Vagina (tissue), 2 donors: Measurements from ENCODE around the gene NETO2. TPM values are rescaled to one million over a fixed set of nuclear protein-coding genes. Genes with fewer than 3 reads are reported as not detected.
A peak's percentile ranks its signal among the peaks of the same experiment; 100 is the strongest.
"Not testable (repeated sequence)": the region's sequence is repeated elsewhere in the genome, so short reads cannot be mapped to it uniquely, and the experiment has no call there.

ENCODE experiments used
- DNase-seq, 2 donors: peaks; one replicate each; pipeline ENCODE4 v3.0.0-alpha.2; 2017; ENCODE audit errors: extremely low spot score in 2 of 2
- H3K27ac ChIP-seq: fragments of 200-600 bp; sonication (generic); one replicate; pipeline ENCODE4 v1.5.1; 2019
- H3K27me3 ChIP-seq: fragments of 200-600 bp; sonication (generic); one replicate; pipeline ENCODE4 v1.5.1; 2019
- H3K36me3 ChIP-seq, 2 donors: fragments of 200-600 bp; sonication (generic); one replicate each; pipeline ENCODE4 v1.5.1; 2017 to 2019
- H3K4me1 ChIP-seq: fragments of 200-600 bp; sonication (generic); one replicate; pipeline ENCODE4 v1.5.1; 2019
- H3K4me3 ChIP-seq, 2 donors: fragments of 200-600 bp; sonication (generic); 1 replicate in 1 of 2; 2 replicates in 1 of 2; pipeline ENCODE4 v1.5.1; 2016 to 2019
- H3K9me3 ChIP-seq: fragments of 200-600 bp; sonication (generic); one replicate; pipeline ENCODE4 v1.5.1; 2019
- POLR2A ChIP-seq, 2 donors: fragments of 450-650 bp; IDR thresholded peaks; one replicate each; pipeline ENCODE4 v1.6.1; 2017; ENCODE audit warnings: antibody characterized with exemption in 2 of 2, mild to moderate bottlenecking in 2 of 2, moderate library complexity in 2 of 2
- POLR2AphosphoS5 ChIP-seq, 2 donors: sonication (generic); formaldehyde crosslinking; IDR thresholded peaks; one replicate each; pipeline ENCODE4 v1.9.0; 2017; ENCODE audit warnings: antibody characterized with exemption in 2 of 2, mild to moderate bottlenecking in 2 of 2, low read depth in 1 of 2; ENCODE audit not compliant: insufficient read depth in 1 of 2
- intact Hi-C: fragments of 100-400 bp; cut with DNase I; formaldehyde crosslinking; loops from one replicate; pipeline ENCODE4 v1.15.1; 2023
- total RNA-seq: library from RNA; depleted of rRNA; stranded (reverse); fragments of >200 nt; gene quantifications from one replicate; pipeline ENCODE4 v1.2.3, GENCODE V29; 2016
- TF ChIP-seq, protein P1 (sequence below), 3 experiments: fragments of 450-650 bp in 2 of 3; fragments of 200-600 bp in 1 of 3; sonication (generic) in 1 of 3; IDR thresholded peaks; one replicate each; pipeline ENCODE4 v1.5.1; 2017 to 2019; ENCODE audit warnings: antibody characterized with exemption in 3 of 3, mild to moderate bottlenecking in 2 of 3, moderate library complexity in 2 of 3

The NETO2 gene
- total RNA-seq, 1 donor from 2014 or later: 2.7 TPM

DNA sequence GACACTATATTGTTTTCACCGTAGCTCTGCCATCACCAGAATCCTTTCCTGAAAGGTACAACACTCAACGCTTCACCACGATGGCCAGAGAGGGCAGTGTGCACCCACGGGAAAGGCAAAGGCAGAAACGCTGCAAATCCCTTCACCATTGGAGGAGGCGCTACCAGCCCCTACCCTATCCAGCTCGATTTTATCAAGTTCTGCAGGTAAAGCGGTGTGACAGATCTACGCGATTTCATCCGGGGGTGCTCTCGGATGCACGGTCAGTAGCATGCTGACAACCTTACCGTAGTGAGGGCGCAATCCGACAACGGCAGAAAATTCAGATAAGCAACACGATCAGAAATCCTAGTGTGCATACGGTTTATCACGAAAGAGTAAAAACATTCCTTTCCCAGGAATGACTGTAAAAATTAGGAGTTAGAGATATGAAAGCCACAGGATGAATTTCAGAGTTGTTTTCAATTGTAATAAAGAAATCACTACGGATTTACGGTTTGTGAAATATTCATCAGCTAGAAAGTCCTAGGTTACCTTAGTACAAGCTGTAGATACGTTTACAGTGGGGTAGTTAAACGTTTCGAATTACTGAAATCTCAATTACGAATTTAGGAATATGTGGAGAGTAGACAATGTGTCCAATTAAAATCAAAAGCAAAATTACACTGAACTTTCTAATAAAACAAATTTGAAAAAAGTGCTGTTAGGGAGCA is 1.8 kb downstream of the NETO2 start:
- peaks cover 14% of the 10 kb centered on the region for H3K4me1 ChIP-seq
- no peak for DNase-seq
- peak in 1 of 2 donors; percentile 47 for TF ChIP-seq POLR2AphosphoS5 (IDR thresholded peaks at IDR 0.05; ENCODE audit: insufficient read depth in 1 of 2, low read depth in 1 of 2)
- TF ChIP-seq POLR2A (IDR thresholded peaks at IDR 0.05): no peak
- TF ChIP-seq, protein P1, sequence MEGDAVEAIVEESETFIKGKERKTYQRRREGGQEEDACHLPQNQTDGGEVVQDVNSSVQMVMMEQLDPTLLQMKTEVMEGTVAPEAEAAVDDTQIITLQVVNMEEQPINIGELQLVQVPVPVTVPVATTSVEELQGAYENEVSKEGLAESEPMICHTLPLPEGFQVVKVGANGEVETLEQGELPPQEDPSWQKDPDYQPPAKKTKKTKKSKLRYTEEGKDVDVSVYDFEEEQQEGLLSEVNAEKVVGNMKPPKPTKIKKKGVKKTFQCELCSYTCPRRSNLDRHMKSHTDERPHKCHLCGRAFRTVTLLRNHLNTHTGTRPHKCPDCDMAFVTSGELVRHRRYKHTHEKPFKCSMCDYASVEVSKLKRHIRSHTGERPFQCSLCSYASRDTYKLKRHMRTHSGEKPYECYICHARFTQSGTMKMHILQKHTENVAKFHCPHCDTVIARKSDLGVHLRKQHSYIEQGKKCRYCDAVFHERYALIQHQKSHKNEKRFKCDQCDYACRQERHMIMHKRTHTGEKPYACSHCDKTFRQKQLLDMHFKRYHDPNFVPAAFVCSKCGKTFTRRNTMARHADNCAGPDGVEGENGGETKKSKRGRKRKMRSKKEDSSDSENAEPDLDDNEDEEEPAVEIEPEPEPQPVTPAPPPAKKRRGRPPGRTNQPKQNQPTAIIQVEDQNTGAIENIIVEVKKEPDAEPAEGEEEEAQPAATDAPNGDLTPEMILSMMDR (IDR thresholded peaks at IDR 0.05): peak; percentile 55 to 81 (median 77)
- H3K27ac ChIP-seq: no peak overlapping the region
- H3K9me3 ChIP-seq: no peaks in the 10 kb centered on the region
- H3K4me3 ChIP-seq: peak overlapping the region; percentile 49 to 52
- H3K36me3 ChIP-seq: no peaks in the 10 kb centered on the region
- intact Hi-C loops: loop anchor here (5.0 kb wide), 1 partner anchor 1015 kb away; the partner anchor contains the start of gene ABCC12
- no peaks in the 10 kb centered on the region for H3K27me3 ChIP-seq

DNA sequence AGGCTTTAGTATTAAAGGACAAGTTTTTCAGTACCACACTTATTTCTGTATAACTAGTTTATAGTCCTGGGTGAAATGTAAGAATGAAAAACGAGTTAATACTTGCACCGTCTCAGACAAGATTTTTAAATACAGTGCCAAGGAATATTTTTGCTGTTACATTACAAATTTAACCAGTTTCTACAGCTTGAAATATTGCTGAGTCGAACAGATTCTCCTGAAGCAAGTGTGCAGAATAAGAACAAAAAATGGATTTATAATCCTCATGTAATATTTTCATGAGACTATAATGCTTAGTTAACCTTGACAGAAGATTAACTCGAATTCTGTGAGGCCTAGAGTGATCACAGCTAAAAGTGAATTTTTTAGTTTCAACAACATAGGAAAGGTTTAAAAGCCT is 3.1 kb downstream of the NETO2 start:
- Histone ChIP-seq H3K27me3 (no peaks in the 10 kb centered on the region), H3K9me3 (no peaks in the 10 kb centered on the region), H3K4me3 (no peak overlapping the region), H3K36me3 (no peaks in the 10 kb centered on the region), H3K27ac (no peak overlapping the region), H3K4me1 (peaks cover 14% of the 10 kb centered on the region)
- intact Hi-C loops: loop anchor here (5.0 kb wide), 1 partner anchor 1017 kb away; the partner anchor contains the start of gene ABCC12
- TF ChIP-seq POLR2AphosphoS5 (IDR thresholded peaks at IDR 0.05; ENCODE audit: insufficient read depth in 1 of 2, low read depth in 1 of 2): no peak
- no peak for DNase-seq

DNA sequence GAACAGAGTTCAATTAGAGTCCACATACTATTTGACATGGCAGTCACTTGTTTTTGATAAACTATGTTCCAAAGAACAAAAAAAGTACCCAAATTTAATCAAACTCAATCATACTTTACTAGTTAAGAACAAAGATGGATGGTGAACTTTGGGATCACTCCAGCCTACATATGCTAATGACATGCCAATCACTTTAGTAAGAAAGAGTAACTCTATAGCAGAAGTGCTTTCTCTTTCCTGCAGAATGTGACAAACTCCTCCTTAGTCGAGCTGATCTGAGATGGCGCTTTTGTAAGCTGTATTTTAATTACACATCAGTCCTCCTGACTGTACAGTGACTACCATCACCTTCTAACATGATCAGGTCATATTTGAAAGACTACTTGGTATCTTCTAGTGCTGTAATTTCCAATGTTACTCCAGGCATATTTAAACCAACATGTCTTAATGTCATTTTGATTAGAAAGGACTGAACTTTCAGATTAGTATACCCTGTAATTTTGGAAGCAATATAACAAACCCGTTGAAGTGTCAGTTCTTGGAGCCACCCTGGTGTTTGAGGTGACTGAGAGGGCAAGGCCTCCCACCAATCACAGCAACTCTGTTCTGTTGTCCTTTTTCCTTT is 4.1 kb downstream of the NETO2 start:
- intact Hi-C loops: loop anchor here (5.0 kb wide), 1 partner anchor 1018 kb away; the partner anchor contains the start of gene ABCC12
- TF ChIP-seq POLR2AphosphoS5 (IDR thresholded peaks at IDR 0.05; ENCODE audit: insufficient read depth in 1 of 2, low read depth in 1 of 2): no peak
- no peak for TF ChIP-seq POLR2A (IDR thresholded peaks at IDR 0.05)
- TF ChIP-seq, protein P1 (IDR thresholded peaks at IDR 0.05): no peak
- no peak for DNase-seq
- Histone ChIP-seq H3K27me3 (no peaks in the 10 kb centered on the region), H3K36me3 (no peaks in the 10 kb centered on the region), H3K27ac (no peak overlapping the region), H3K4me3 (no peak overlapping the region), H3K9me3 (no peaks in the 10 kb centered on the region), H3K4me1 (peaks cover 13% of the 10 kb centered on the region)

DNA sequence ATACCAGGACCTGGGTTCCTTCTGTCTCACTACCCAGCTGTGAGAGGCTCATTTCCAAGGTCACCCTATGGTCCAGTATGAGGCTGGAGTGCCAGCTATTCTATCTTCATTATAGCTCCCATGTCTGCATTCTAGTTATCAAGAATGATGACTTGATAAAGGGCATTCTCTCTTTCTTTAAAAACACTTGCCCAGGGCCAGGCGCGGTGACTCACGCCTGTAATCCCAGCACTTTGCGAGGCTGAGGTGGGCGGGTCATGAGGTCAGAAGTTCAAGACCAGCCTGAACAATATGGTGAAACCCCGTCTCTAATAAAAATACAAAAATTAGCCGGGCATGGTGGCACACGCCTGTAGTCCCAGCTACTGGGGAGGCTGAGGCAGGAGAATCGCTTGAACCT is 5.8 kb downstream of the NETO2 start:
- H3K27me3 ChIP-seq, intact Hi-C loops, H3K4me1 ChIP-seq, H3K4me3 ChIP-seq, H3K27ac ChIP-seq, H3K36me3 ChIP-seq, H3K9me3 ChIP-seq, DNase-seq: not testable (repeated sequence)

DNA sequence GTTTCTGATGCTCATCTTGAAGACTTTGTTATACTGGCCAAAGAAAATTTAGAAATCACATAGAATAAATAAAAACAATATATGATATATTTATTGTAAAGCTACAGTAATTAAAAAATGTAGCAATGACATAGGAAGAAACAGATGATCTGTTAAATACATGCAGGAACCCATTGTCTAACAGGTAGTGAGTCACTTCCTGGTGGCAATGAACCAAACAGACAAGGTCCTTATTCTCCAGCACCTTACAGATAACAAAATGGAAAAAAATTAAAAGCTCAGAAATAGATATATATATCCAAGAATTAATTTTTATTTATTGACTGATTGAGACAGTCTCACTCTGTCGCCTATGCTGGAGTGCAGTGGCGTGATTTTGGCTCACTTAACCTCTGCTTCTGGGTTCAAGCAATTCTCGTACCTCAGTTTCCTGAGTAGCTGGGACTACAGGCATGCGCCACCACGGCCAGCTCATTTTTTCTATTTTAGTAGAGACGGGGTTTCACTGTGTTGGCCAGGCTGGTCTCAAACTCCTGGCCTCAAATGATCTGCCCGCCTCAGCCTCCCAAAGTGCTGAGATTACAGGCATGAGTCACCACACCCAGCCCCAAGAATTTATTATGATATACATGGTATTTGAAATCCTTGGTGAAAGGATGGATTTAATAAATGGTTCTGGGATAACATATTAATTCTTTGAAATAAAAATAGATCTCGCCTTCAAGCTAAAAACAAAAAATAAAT is 7.5 kb downstream of the NETO2 start:
- TF ChIP-seq, protein P1 (IDR thresholded peaks at IDR 0.05): no peak
- TF ChIP-seq POLR2A (IDR thresholded peaks at IDR 0.05) (no peak), POLR2AphosphoS5 (IDR thresholded peaks at IDR 0.05; ENCODE audit: insufficient read depth in 1 of 2, low read depth in 1 of 2) (no peak)
- no peak overlapping the region for H3K4me3 ChIP-seq
- no peaks in the 10 kb centered on the region for H3K9me3 ChIP-seq
- no peak for DNase-seq
- no peaks in the 10 kb centered on the region for H3K36me3 ChIP-seq
- H3K27me3 ChIP-seq: no peaks in the 10 kb centered on the region
- no peaks in the 10 kb centered on the region for H3K4me1 ChIP-seq
- intact Hi-C loops: no loop called here
- H3K27ac ChIP-seq: no peak overlapping the region
